Left renal pelvis (tissue), 4 donors: Measurements from ENCODE around the gene PXDN. TPM values are rescaled to one million over a fixed set of nuclear protein-coding genes. Genes with fewer than 3 reads are reported as not detected.
"Not testable (repeated sequence)": the region's sequence is repeated elsewhere in the genome, so short reads cannot be mapped to it uniquely, and the experiment has no call there.

ENCODE experiments used
- DNase-seq, 4 donors: peaks; one replicate each; pipeline ENCODE4 v3.0.0-alpha.2; 2013; ENCODE audit warnings: low read depth in 4 of 4, low spot score in 3 of 4
- polyA plus RNA-seq, 4 donors: library from polyadenylated mRNA; unstranded; fragments of 120-200 nt; gene quantifications; one replicate each; pipeline ENCODE4 v1.2.1, GENCODE V29; 2013; ENCODE audit not compliant: insufficient read length in 4 of 4

Gene PXDN
- polyA plus RNA-seq, 4 donors, result 154 to 245 (median 177) TPM

GRCh38 chr2:1708476-1709334, 35.6 kb downstream of the PXDN start:
- no peak for DNase-seq

GRCh38 chr2:1707771-1708418, 36.4 kb downstream of the PXDN start:
- no peak for DNase-seq

- not testable (repeated sequence) for DNase-seq
Observed at GRCh38 chr2:1706089-1706841, 38.0 kb downstream of the PXDN start.

- DNase-seq, result no peak
Observed at GRCh38 chr2:1705557-1706076, 38.7 kb downstream of the PXDN start.

- DNase-seq, result no peak
Observed at GRCh38 chr2:1704631-1705556, 39.4 kb downstream of the PXDN start.

GRCh38 chr2:1702186-1702565, 42.1 kb downstream of the PXDN start:
- DNase-seq, result no peak

- no peak for DNase-seq
Observed at GRCh38 chr2:1701556-1702185, 42.6 kb downstream of the PXDN start.

GRCh38 chr2:1701020-1701419, 43.3 kb downstream of the PXDN start:
- no peak for DNase-seq

- DNase-seq, result not testable (repeated sequence)
Observed at GRCh38 chr2:1700427-1700826, 43.9 kb downstream of the PXDN start.

GRCh38 chr2:1698188-1698945, 45.9 kb downstream of the PXDN start:
- DNase-seq, result no peak

GRCh38 chr2:1697601-1698000, 46.7 kb downstream of the PXDN start:
- DNase-seq, result no peak

- DNase-seq, result no peak
Observed at GRCh38 chr2:1696472-1696871, 47.8 kb downstream of the PXDN start.

- DNase-seq, result no peak
Observed at GRCh38 chr2:1694371-1695271, 49.7 kb downstream of the PXDN start.

GRCh38 chr2:1693723-1694122, 50.6 kb downstream of the PXDN start:
- no peak for DNase-seq

GRCh38 chr2:1692342-1692741, 52.0 kb downstream of the PXDN start:
- no peak for DNase-seq

- DNase-seq, result no peak
Observed at GRCh38 chr2:1691366-1691765, 52.9 kb downstream of the PXDN start.

- no peak for DNase-seq
Observed at GRCh38 chr2:1690056-1690775, 54.1 kb downstream of the PXDN start.
